LHCN-M2 (cell line): ENCODE results near the gene SLC13A5. TPM values are rescaled to one million over a fixed set of nuclear protein-coding genes. Genes with fewer than 3 reads are reported as not detected.

Source experiments
- DNase-seq: peaks from one replicate; pipeline ENCODE4 v3.0.0-alpha.2; 2012; ENCODE audit warnings: low read depth
- total RNA-seq: library from RNA; depleted of rRNA; stranded (reverse); fragments of >200 nt; gene quantifications from 2 replicates; pipeline ENCODE4 v1.2.3, GENCODE V29; 2014; rRNA removed

The SLC13A5 gene
- total RNA-seq, 1 experiment from 2014 or later: not detected

- no peak for DNase-seq
These were observed 74.1 kb downstream of the SLC13A5 start for GRCh38 chr17:6639014-6639585.

GRCh38 chr17:6638046-6638908, 74.9 kb downstream of the SLC13A5 start:
- DNase-seq: no peak

GRCh38 chr17:6637458-6637840, 75.7 kb downstream of the SLC13A5 start:
- no peak for DNase-seq

GRCh38 chr17:6636616-6637457, 76.3 kb downstream of the SLC13A5 start:
- DNase-seq: no peak

- DNase-seq: no peak
These were observed 77.1 kb downstream of the SLC13A5 start for GRCh38 chr17:6636105-6636504.

Other genes with a start within 250 kb of the SLC13A5 start
- gene PITPNM3, start 156.8 kb downstream of the SLC13A5 start, total RNA-seq: 1.5 TPM in 2 replicates
- gene KIAA0753, start 72.7 kb downstream of the SLC13A5 start, total RNA-seq: 9.9 and 12.8 TPM in 2 replicates
- 226 and 251 TPM in 2 replicates for gene TXNDC17, start 72.3 kb downstream of the SLC13A5 start, total RNA-seq
- gene MED31, start 61.8 kb downstream of the SLC13A5 start, total RNA-seq: 7.4 and 9.6 TPM in 2 replicates
- 0.45 and 0.92 TPM in 2 replicates for gene C17orf100, start 61.6 kb downstream of the SLC13A5 start, total RNA-seq
- 3.0 and 6.7 TPM in 2 replicates for gene XAF1, start 42.7 kb upstream of the SLC13A5 start, total RNA-seq
- not detected in 2 replicates for gene FBXO39, start 62.8 kb upstream of the SLC13A5 start, total RNA-seq
- not detected in 2 replicates for gene TEKT1, start 118.4 kb upstream of the SLC13A5 start, total RNA-seq